ENCODE data around the gene HS6ST3.

DNA sequence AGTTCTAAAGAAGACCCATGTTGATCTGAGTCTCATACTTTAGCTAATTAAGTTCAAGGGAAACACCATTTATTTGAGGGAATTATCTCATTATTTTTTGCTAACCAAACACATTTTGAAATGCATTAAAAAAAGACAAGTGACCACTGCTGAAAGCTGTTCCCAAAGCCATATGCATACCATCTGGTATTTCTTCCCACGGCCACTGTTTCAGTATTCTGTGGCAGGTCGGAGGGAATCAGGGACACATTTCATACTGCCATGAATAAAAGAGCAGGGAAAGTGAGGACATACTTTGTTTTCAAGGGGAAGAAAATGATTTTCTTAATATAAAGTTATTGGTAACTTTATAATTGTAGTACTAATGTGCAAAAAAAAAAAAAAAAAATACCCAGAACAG is 401.2 kb downstream of the HS6ST3 start:
- TF ChIP-seq POLR2A (IDR thresholded peaks at IDR 0.05; ENCODE audit: low read depth, low read length) (no peak), POLR2AphosphoS5 (IDR thresholded peaks at IDR 0.05; ENCODE audit: low read depth, low read length) (no peak), TAF1 (IDR thresholded peaks at IDR 0.05; ENCODE audit: borderline replicate concordance, low read depth, low read length) (no peak)

Measured in GM12892 (cell line).